Measurements from ENCODE around the gene FAM151A. TPM values are rescaled to one million over a fixed set of nuclear protein-coding genes. Genes with fewer than 3 reads are reported as not detected.
"Not testable (repeated sequence)": the region's sequence is repeated elsewhere in the genome, so short reads cannot be mapped to it uniquely, and the experiment has no call there.

Gene FAM151A
- total RNA-seq, 2 donors from 2014 or later: 0.66 to 2.8 TPM

DNA sequence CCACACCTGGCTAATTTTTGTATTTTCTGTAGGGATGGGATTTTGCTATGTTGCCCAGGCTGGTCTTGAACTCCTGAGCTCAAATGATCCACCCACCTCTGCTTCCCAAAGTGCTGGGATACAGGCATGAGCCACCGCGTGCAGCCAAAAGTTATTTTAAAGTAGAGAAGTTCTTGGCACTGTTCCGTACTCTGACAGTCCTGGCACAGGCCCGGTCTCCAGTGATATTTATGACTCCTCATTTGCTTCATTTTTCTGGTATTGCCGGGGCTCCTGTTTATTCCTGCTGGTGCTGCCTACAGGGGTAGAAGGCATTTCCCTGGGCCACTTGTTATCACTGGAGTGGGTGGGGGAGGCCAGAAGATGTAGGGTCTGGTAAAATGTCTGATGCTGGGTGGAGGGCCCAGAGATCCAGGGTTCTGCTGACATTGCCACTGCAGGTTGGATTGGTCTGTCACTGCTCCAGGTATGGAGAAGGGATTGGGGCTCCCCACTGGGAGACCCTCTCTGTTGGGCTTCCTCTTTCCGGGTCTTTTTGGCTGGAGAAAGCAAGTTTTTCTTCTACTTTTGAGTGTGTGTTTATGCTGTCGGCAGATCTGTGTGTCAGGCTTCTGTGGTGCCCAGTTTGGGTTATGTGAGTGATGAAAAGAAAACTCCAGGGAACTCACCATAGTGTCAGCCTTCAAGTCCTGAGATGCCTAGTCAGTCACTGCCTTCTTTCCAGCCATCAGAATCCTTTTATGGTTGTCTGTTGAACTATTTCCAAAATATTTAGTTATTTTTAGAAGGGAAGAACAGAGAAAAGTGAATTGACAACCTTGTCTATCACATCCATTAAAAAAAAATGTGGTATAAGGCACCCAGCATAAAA is 22.7 kb upstream of the FAM151A start:
- DNase-seq: no peak
- Histone ChIP-seq H3K27me3 (no peaks in the 10 kb centered on the region), H3K36me3 (no peaks in the 10 kb centered on the region), H3K27ac (no peak overlapping the region), H3K4me3 (no peak overlapping the region), H3K9ac (ENCODE audit: low read depth in 2 of 2, low read length in 2 of 2) (no peak overlapping the region), H3K9me3 (no peaks in the 10 kb centered on the region), H3K4me1 (peaks cover 8% of the 10 kb centered on the region)
- intact Hi-C loops (cut with DNase I): no loop called here
- TF ChIP-seq, protein P1, sequence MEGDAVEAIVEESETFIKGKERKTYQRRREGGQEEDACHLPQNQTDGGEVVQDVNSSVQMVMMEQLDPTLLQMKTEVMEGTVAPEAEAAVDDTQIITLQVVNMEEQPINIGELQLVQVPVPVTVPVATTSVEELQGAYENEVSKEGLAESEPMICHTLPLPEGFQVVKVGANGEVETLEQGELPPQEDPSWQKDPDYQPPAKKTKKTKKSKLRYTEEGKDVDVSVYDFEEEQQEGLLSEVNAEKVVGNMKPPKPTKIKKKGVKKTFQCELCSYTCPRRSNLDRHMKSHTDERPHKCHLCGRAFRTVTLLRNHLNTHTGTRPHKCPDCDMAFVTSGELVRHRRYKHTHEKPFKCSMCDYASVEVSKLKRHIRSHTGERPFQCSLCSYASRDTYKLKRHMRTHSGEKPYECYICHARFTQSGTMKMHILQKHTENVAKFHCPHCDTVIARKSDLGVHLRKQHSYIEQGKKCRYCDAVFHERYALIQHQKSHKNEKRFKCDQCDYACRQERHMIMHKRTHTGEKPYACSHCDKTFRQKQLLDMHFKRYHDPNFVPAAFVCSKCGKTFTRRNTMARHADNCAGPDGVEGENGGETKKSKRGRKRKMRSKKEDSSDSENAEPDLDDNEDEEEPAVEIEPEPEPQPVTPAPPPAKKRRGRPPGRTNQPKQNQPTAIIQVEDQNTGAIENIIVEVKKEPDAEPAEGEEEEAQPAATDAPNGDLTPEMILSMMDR (IDR thresholded peaks at IDR 0.05): no peak

DNA sequence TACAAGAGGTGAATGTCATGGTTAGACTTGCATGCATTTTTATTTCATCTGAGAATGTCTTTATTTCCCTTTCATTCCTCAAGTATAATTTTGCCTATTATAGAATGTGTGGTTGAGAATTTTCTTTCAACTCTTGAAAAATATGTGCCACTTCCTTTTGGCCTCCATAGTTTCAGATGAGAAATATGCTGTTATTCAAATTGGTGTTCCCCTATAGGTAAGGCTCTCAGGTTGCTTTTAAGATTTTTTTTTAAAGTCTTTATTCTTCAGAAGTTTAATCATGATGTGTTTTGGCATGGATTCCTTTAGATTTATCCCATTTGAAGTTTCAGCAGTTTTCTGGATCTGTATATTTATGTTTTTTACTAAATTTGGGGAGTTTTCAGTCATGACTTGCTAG is 20.4 kb upstream of the FAM151A start:
- no peaks in the 10 kb centered on the region for H3K27me3 ChIP-seq
- H3K36me3 ChIP-seq: no peaks in the 10 kb centered on the region
- no peaks in the 10 kb centered on the region for H3K9me3 ChIP-seq
- H3K27ac ChIP-seq: no peak overlapping the region
- H3K9ac ChIP-seq (ENCODE audit: low read depth in 2 of 2, low read length in 2 of 2): no peak overlapping the region
- H3K4me3 ChIP-seq: no peak overlapping the region
- intact Hi-C loops (cut with DNase I): no loop called here
- TF ChIP-seq, protein P1 (IDR thresholded peaks at IDR 0.05): no peak
- peaks cover 10% of the 10 kb centered on the region for H3K4me1 ChIP-seq
- DNase-seq: no peak

DNA sequence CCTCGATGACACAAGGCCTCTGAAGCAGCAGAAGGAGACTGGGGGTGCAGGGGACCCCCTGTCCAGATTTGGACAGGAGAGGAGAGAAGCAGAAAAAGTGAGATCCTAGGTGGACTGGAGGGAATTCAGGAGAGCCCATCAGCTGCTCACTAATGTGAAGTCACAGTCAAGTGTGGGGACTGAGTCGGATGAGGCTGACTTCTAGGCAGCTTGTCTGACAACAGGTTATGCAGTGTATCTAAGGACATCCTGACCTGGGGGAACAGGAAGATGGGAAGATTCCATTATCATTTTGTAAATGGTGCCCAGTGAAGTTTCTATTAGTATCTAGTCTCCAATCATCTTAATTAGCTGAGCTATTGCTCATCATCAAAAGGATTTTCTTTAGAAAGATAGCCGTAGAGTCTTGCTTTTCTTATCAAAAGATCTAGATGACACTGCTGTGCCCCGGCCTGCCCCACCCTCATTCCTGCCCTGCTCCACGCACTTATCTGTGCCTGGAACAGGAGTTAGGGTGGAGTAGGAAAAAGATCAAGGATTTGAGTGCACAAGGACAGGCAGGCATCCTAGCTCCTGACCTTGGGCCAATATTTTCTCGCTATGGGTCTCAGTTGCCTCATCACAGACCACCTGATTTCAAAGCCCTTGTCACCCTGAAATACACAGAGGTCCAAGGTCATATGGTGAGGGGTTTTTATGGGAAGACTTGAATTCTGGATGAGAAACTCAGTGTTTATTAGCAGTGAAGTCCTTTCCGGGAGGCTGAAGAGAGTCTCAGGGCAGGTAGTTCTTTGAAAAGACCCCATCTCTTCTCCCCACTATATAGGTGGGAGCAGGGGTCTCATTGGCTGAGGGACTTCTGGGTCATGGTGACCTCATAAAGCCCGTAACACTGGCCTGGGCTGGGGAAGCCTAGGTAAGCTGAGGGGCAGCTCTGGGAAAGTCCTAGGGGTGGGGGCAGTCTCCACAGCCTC is 17.8 kb upstream of the FAM151A start, which contains the start of gene MROH7:
Gene MROH7 (plus strand): TSS at position 924 of the 974 bp plus-strand sequence. CDS start 11,141 bp downstream, outside the sequence.
- TF ChIP-seq, protein P1 (IDR thresholded peaks at IDR 0.05): no peak
- Histone ChIP-seq H3K36me3 (no peaks in the 10 kb centered on the region), H3K4me1 (peaks cover 10% of the 10 kb centered on the region), H3K27ac (peak within 1 kb of the TSS; percentile 59), H3K9ac (ENCODE audit: low read depth in 2 of 2, low read length in 2 of 2) (peak within 1 kb of the TSS in 1 of 2 donors; percentile 13), H3K9me3 (no peaks in the 10 kb centered on the region), H3K4me3 (no peak within 1 kb of the TSS), H3K27me3 (no peaks in the 10 kb centered on the region)
- peak; percentile 82 for DNase-seq
- intact Hi-C loops (cut with DNase I): no loop called here

DNA sequence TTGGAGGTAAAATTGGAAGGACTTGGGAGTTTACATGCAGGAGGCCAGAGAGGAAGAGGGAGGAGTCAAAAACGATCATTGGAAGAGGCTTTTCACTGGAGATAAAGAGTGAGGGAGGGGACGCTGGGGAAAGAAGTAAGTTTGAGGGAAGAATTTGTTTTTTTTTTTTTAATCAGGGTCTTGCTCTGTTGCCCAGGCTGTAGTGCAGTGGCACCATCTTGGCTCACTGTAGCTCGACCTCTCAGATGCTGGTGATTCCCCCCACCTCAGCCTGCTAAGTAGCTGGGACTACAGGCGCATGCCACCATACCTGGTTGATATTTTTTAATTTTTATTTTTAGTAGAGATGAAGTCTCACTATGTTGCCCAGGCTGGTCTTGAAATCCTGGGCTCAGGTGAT is 17.0 kb upstream of the FAM151A start:
- Histone ChIP-seq H3K4me1 (peaks cover 10% of the 10 kb centered on the region), H3K27ac (peak overlapping the region; percentile 59), H3K9me3 (no peaks in the 10 kb centered on the region), H3K27me3 (no peaks in the 10 kb centered on the region), H3K36me3 (no peaks in the 10 kb centered on the region), H3K4me3 (no peak overlapping the region), H3K9ac (ENCODE audit: low read depth in 2 of 2, low read length in 2 of 2) (peak overlapping the region in 1 of 2 donors; percentile 2)
- intact Hi-C loops (cut with DNase I): no loop called here
- no peak for DNase-seq
- TF ChIP-seq, protein P1 (IDR thresholded peaks at IDR 0.05): no peak

DNA sequence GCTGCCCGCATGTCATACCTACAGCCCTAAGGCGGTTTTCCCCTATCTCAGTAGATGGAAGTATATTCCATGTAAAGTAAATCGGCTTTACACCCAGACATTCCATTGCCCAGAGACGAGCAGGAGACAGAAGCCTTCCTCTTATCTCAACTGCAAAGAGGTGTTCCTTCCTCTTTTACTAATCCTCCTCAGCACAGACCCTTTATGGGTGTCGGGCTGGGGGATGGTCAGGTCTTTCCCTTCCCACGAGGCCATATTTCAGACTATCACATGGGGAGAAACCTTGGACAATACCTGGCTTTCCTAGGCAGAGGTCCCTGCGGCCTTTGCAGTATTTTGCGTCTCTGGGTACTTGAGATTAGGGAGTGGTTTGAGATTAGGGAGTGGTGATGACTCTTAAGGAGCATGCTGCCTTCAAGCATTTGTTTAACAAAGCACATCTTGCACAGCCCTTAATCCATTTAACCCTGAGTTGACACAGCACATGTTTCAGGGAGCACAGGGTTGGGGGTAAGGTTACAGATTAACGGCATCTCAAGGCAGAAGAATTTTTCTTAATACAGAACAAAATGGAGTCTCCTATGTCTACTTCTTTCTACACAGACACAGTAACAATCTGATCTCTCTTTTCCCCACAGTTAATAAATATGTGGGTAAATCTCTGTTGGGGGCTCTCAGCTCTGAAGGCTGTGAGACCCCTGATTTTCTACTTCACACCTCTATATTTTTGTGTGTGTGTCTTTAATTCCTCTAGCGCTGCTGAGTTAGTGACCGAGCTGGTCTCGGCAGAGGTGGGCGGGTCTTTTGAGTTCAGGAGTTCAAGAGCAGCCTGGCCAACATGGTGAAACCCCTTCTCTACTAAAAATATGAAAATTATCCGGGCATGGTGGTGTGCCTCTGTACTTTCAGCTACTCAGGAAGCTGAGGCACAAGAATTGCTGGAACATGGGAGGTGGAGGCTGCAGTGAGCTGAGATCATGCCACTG is 13.4 kb upstream of the FAM151A start:
- H3K36me3 ChIP-seq; H3K27ac ChIP-seq; H3K4me3 ChIP-seq; intact Hi-C loops (cut with DNase I); H3K27me3 ChIP-seq; H3K9ac ChIP-seq (ENCODE audit: low read depth in 2 of 2, low read length in 2 of 2); DNase-seq; H3K9me3 ChIP-seq: not testable (repeated sequence)
- peaks cover 10% of the 10 kb centered on the region for H3K4me1 ChIP-seq

DNA sequence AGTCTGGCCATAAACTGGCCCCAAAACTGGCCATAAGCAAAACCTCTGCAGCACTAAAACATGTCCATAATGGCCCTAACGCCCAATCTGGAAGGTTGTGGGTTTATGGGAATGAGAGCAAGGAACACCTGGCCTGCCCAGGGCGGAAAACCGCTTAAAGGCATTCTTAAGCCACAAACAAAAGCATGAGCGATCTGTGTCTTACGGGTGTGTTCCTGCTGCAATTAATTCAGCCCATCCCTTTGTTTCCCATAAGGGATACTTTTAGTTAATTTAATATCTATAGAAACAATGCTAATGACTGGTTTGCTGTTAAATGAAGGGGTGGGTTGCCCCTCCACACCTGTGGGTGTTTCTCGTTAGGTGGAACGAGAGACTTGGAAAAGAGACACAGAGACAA is 12.5 kb upstream of the FAM151A start:
- H3K4me3 ChIP-seq; intact Hi-C loops (cut with DNase I); H3K27ac ChIP-seq; H3K9ac ChIP-seq (ENCODE audit: low read depth in 2 of 2, low read length in 2 of 2); H3K4me1 ChIP-seq; H3K27me3 ChIP-seq; H3K9me3 ChIP-seq; H3K36me3 ChIP-seq; DNase-seq: not testable (repeated sequence)

All from colonic mucosa (tissue), 4 donors.